A673 (cell line): Measurements from ENCODE around the gene KRT4. TPM values are rescaled to one million over a fixed set of nuclear protein-coding genes. Genes with fewer than 3 reads are reported as not detected.

Source experiments
- BruUV-seq: library from RNA; stranded (reverse); fragments of 400-500 nt; replicated peaks from 2 replicates; lab custom pipeline; 2021; lab: Mats Ljungman, UMichigan
- CTCF ChIA-PET: fragments of 300-600 bp; sonication (Branson Sonifier 250); formaldehyde crosslinking; loops from one replicate; lab custom pipeline; 2022; ENCODE audit warnings: antibody characterized with exemption; lab: Charles Lee
- POLR2A ChIA-PET: fragments of 300-600 bp; sonication (Branson Sonifier 250); formaldehyde crosslinking; loops from one replicate; lab custom pipeline; 2022; ENCODE audit warnings: antibody characterized with exemption; ENCODE audit not compliant: low non-redundant PET; lab: Charles Lee
- DNase-seq: peaks from one replicate; pipeline ENCODE4 v3.0.0-alpha.2; 2015; ENCODE audit warnings: low spot score
- H3K27ac ChIP-seq: fragments of 200-600 bp; sonication (generic); 2 replicates; pipeline ENCODE4 v1.5.1; 2016; ENCODE audit warnings: mixed run types, low read depth, mild to moderate bottlenecking, mixed read lengths, antibody characterized with exemption, low read length; ENCODE audit not compliant: poor library complexity, severe bottlenecking
- H3K27me3 ChIP-seq: fragments of 200-600 bp; sonication (generic); replicated peaks from 2 replicates; pipeline ENCODE4 v1.6.1; 2017; ENCODE audit warnings: mixed run types, low read depth, mild to moderate bottlenecking, mixed read lengths, antibody characterized with exemption, low read length; ENCODE audit not compliant: insufficient read depth, poor library complexity
- H3K36me3 ChIP-seq: fragments of 200-600 bp; sonication (generic); 2 replicates; pipeline ENCODE4 v1.6.1; 2016; ENCODE audit warnings: mixed run types, mild to moderate bottlenecking, mixed read lengths, antibody characterized with exemption, low read length; ENCODE audit not compliant: insufficient read depth, poor library complexity, severe bottlenecking
- H3K4me1 ChIP-seq: fragments of 200-600 bp; sonication (generic); 2 replicates; pipeline ENCODE4 v1.6.1; 2017; ENCODE audit warnings: mixed run types, mild to moderate bottlenecking, mixed read lengths, antibody characterized with exemption, low read length; ENCODE audit not compliant: insufficient read depth, poor library complexity, severe bottlenecking
- H3K4me3 ChIP-seq: fragments of 200-600 bp; sonication (generic); 2 replicates; pipeline ENCODE4 v1.5.1; 2016; ENCODE audit warnings: low read depth, mixed run types, mild to moderate bottlenecking, mixed read lengths, low read length; ENCODE audit not compliant: poor library complexity, severe bottlenecking
- H3K9me3 ChIP-seq: fragments of 200-600 bp; sonication (generic); 2 replicates; pipeline ENCODE4 v1.6.1; 2016; ENCODE audit warnings: mixed run types, low read depth, mild to moderate bottlenecking, mixed read lengths, antibody characterized with exemption, low read length; ENCODE audit not compliant: poor library complexity, severe bottlenecking
- CTCF ChIP-seq: fragments of 300-800, 200-600 bp; sonication (generic); conservative IDR thresholded peaks from 2 replicates; pipeline ENCODE4 v1.5.1; 2017; ENCODE audit warnings: low read depth, mild to moderate bottlenecking, antibody characterized with exemption, low read length, moderate library complexity, mixed read lengths
- EZH2 ChIP-seq: fragments of 200-600 bp; sonication (generic); IDR thresholded peaks from 2 replicates; pipeline ENCODE4 v1.6.1; 2017; ENCODE audit warnings: borderline replicate concordance, low read depth, mild to moderate bottlenecking, mixed read lengths, antibody characterized with exemption, low read length; ENCODE audit not compliant: poor library complexity, severe bottlenecking
- intact Hi-C: fragments of 100-400 bp; cut with micrococcal nuclease; formaldehyde crosslinking; loops from one replicate; pipeline ENCODE4 v1.10.0; 2022; ENCODE audit not compliant: unreplicated experiment
- total RNA-seq: library from RNA; stranded (reverse); gene quantifications from 2 replicates; pipeline ENCODE4 v1.2.3, GENCODE V29; 2021

The KRT4 gene
- total RNA-seq, 1 experiment from 2014 or later, result not detected

- Histone ChIP-seq H3K27me3 (no peaks in the 10 kb centered on the region), H3K4me1 (no peaks in the 10 kb centered on the region), H3K9me3 (no peaks in the 10 kb centered on the region), H3K4me3 (no peak overlapping the region), H3K36me3 (no peaks in the 10 kb centered on the region), H3K27ac (no peak overlapping the region)
- DNase-seq, result no peak
- no peak for TF ChIP-seq CTCF
- TF ChIP-seq EZH2, result no peak
- BruUV-seq, result no TSS peak
- ChIA-PET CTCF (no interaction called here), POLR2A (no interaction called here)
- intact Hi-C loops, result no loop called here
Observed at GRCh38 chr12:52838609-52839435, 24.9 kb upstream of the KRT4 start.

- POLR2A ChIA-PET, result no interaction called here
- no peak overlapping the region for H3K27ac ChIP-seq
Observed at GRCh38 chr12:52837781-52838608, 24.1 kb upstream of the KRT4 start.

GRCh38 chr12:52837413-52837741, 23.5 kb upstream of the KRT4 start:
- Histone ChIP-seq H3K4me1 (no peaks in the 10 kb centered on the region), H3K36me3 (no peaks in the 10 kb centered on the region), H3K27ac (no peak overlapping the region), H3K4me3 (no peak overlapping the region), H3K9me3 (no peaks in the 10 kb centered on the region), H3K27me3 (no peaks in the 10 kb centered on the region)
- intact Hi-C loops, result no loop called here
- TF ChIP-seq CTCF, result no peak
- no peak for TF ChIP-seq EZH2
- no TSS peak for BruUV-seq
- ChIA-PET CTCF (no interaction called here), POLR2A (no interaction called here)
- DNase-seq, result no peak

More at GRCh38 chr12:52837781-52838608, 24.1 kb upstream of the KRT4 start:
- TF ChIP-seq EZH2 (no peak), CTCF (no peak)
- no peak for DNase-seq
- Histone ChIP-seq H3K4me3 (no peak overlapping the region), H3K4me1 (no peaks in the 10 kb centered on the region), H3K27me3 (no peaks in the 10 kb centered on the region), H3K36me3 (no peaks in the 10 kb centered on the region), H3K9me3 (no peaks in the 10 kb centered on the region)
- no TSS peak for BruUV-seq
- CTCF ChIA-PET, result no interaction called here
- intact Hi-C loops, result no loop called here
